HL-60 (cell line): ENCODE measurements around the gene AHDC1.

ENCODE experiments used
- GABPA ChIP-seq: IDR thresholded peaks from 2 replicates; pipeline ENCODE4 v1.6.1; 2012; ENCODE audit warnings: low read depth
- TF ChIP-seq, protein P1 (sequence below): IDR thresholded peaks from one replicate; pipeline ENCODE4 v1.5.1; 2011; ENCODE audit warnings: low read length, control low read depth, inconsistent platforms; ENCODE audit not compliant: insufficient read depth

DNA sequence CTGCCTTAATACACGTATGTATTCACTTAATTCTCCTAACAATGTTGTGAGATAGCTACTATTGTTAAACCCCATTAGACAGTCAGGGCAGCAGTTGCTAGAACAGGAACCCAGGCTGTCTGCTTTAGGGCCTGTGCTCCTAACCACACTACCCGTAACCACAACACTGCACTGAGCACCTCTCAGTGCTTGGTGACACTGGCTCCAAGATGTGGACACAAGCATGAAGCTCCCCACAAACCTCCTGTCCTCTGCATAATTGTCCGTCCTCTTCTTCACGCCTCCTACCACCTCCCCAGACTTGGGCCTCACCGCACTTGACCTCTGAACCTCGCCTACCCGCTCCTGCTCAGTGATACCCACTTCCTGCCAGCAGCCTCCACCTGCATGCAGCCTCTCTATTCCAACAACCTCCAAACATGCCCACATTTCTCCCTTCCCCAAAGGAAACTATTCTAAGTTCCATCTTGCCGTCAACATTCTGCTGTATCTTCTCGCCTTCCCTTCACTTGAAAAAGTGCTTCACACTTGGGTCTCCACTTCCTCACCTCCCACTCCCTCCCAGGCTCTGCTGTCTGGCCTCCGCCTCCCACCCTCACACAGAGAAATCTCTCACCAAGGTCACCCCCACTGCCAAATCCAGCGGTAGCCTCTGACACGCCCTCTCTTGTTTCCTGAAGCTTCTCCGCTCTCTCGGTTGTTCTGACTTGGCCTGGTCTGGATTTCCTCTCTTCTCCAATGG lies 14.6 kb upstream of the AHDC1 start:
- TF ChIP-seq, protein P1, sequence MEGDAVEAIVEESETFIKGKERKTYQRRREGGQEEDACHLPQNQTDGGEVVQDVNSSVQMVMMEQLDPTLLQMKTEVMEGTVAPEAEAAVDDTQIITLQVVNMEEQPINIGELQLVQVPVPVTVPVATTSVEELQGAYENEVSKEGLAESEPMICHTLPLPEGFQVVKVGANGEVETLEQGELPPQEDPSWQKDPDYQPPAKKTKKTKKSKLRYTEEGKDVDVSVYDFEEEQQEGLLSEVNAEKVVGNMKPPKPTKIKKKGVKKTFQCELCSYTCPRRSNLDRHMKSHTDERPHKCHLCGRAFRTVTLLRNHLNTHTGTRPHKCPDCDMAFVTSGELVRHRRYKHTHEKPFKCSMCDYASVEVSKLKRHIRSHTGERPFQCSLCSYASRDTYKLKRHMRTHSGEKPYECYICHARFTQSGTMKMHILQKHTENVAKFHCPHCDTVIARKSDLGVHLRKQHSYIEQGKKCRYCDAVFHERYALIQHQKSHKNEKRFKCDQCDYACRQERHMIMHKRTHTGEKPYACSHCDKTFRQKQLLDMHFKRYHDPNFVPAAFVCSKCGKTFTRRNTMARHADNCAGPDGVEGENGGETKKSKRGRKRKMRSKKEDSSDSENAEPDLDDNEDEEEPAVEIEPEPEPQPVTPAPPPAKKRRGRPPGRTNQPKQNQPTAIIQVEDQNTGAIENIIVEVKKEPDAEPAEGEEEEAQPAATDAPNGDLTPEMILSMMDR: no peak
- TF ChIP-seq GABPA: no peak; the same call in 1 of the 2 replicates
